Sigmoid colon (tissue), 4 donors: ENCODE data around the gene ELMOD1.

ENCODE experiments used
- CTCF ChIP-seq, 4 experiments: fragments of 450-650 bp in 3 of 4; fragments of 200-600 bp in 1 of 4; IDR thresholded peaks; one replicate each; pipeline ENCODE4 v1.5.1; 2016 to 2019; ENCODE audit warnings: antibody characterized with exemption in 4 of 4, mild to moderate bottlenecking in 3 of 4, moderate library complexity in 2 of 4
- EP300 ChIP-seq, 4 donors: sonication (generic); formaldehyde crosslinking; IDR thresholded peaks; one replicate each; pipeline ENCODE4 v1.6.1; 2017; ENCODE audit warnings: antibody characterized with exemption in 4 of 4
- POLR2A ChIP-seq, 2 donors: fragments of 450-650 bp; IDR thresholded peaks; one replicate each; pipeline ENCODE4 v1.6.1; 2016; ENCODE audit warnings: antibody characterized with exemption in 2 of 2, mild to moderate bottlenecking in 2 of 2, moderate library complexity in 2 of 2

DNA sequence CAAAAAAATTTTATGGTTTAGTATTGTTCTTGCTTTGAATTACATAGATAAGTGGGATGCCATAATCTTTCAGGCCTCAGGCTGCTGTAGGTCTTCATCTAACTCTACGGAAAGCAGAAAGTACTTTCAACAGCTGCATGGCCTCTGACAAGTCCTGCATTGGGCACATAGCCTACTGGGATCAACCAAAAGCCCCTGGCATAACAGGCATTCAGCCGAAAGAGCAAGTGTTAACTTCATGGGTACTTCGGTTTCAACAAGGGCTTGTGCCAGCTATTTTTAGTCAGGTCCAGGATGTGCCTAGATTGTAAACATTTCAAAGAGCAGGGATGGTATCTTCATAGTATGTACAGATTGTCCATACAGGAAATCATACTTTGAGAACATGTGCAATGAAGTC lies 117.8 kb downstream of the ELMOD1 start:
- TF ChIP-seq CTCF (IDR thresholded peaks at IDR 0.05) (no peak), POLR2A (IDR thresholded peaks at IDR 0.05) (no peak), EP300 (IDR thresholded peaks at IDR 0.05) (no peak)
